SK-N-MC (cell line): ENCODE results near the gene LRRC3.

Experiments
- DNase-seq: peaks from one replicate; pipeline ENCODE4 v3.0.0-alpha.2; 2011; ENCODE audit warnings: low read depth, low spot score
- H3K27ac ChIP-seq: fragments of 200-600 bp; sonication (generic); 2 replicates; pipeline ENCODE4 v1.5.1; 2016; ENCODE audit warnings: mixed run types
- H3K36me3 ChIP-seq: fragments of 200-600 bp; sonication (generic); 2 replicates; pipeline ENCODE4 v1.6.1; 2017; ENCODE audit warnings: antibody characterized with exemption, low read length, mixed read lengths; ENCODE audit not compliant: insufficient read depth
- H3K4me3 ChIP-seq: fragments of 200-600 bp; sonication (generic); 2 replicates; pipeline ENCODE4 v1.5.1; 2016
- H3K9ac ChIP-seq: fragments of 200-600 bp; sonication (generic); 2 replicates; pipeline ENCODE4 v1.8.0; 2017; ENCODE audit warnings: mixed run types, mixed read lengths; ENCODE audit not compliant: insufficient read length
- H3K9me3 ChIP-seq: fragments of 200-600 bp; sonication (generic); 2 replicates; pipeline ENCODE4 v1.6.1; 2017; ENCODE audit warnings: low read depth, mild to moderate bottlenecking, antibody characterized with exemption, low read length, moderate library complexity, mixed read lengths
- EZH2 ChIP-seq: fragments of 200-600 bp; sonication (generic); IDR thresholded peaks from one replicate; pipeline ENCODE4 v1.6.1; 2017; ENCODE audit warnings: antibody characterized with exemption
- FOXP2 ChIP-seq: optimal IDR thresholded peaks from 2 replicates; pipeline ENCODE3; 2011; ENCODE audit warnings: mild to moderate bottlenecking, moderate library complexity; ENCODE audit not compliant: insufficient read depth; ENCODE audit errors: extremely low read length, control extremely low read depth
- POLR2AphosphoS5 ChIP-seq: IDR thresholded peaks from 2 replicates; pipeline ENCODE4 v1.6.1; 2012; ENCODE audit warnings: mild to moderate bottlenecking, low read depth, low read length, borderline replicate concordance

The LRRC3 gene

DNA sequence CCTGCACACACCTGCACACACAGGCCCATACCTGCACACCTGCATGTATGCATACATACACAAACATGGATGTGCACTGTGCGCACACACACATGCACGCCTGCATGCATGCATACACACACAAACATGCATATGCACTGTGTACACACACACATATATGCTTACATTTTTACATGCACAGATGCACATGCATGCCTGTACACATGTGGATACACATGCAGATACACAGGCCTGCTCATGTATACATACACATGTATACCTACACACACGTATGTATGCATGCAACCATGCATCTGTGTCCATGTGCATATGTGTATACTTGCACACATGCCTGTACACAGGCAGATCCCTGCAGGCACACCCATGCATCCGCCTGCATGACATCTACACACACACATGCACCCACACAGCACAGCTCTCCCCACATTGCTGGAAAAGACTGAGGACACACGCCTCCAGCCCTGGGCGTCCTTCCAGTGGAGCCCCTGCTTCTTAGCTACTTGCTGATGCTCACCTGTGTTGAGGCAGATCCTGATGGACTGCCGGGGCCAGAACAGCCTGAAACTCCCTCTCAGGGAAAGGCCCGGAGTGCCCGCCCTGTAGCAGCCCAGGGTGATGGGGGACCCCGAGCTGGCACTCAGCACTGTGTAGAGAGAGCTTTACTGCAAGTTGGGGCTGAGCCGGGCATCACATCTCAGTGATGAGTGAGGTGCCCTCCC, 56.1 kb downstream of the LRRC3 start:
- H3K36me3 ChIP-seq = no peaks in the 10 kb centered on the region
- no peak overlapping the region for H3K9ac ChIP-seq
- TF ChIP-seq FOXP2 = no peak
- TF ChIP-seq POLR2AphosphoS5 = no peak
- no peak for TF ChIP-seq EZH2
- H3K9me3 ChIP-seq = no peaks in the 10 kb centered on the region
- no peak overlapping the region for H3K4me3 ChIP-seq
- H3K27ac ChIP-seq = no peak overlapping the region
- DNase-seq = no peak
